GM06990 (cell line): ENCODE results near the gene GEMIN7.

Experiments
- DNase-seq: peaks from one replicate; pipeline ENCODE4 v3.0.0-alpha.2; 2011; ENCODE audit not compliant: insufficient read length; ENCODE audit errors: extremely low read depth
- H3K27me3 ChIP-seq: replicated peaks from 2 replicates; pipeline ENCODE4 v1.6.0; 2011; ENCODE audit warnings: low read length; ENCODE audit not compliant: control insufficient read depth, insufficient read depth
- H3K36me3 ChIP-seq: 2 replicates; pipeline ENCODE4 v1.5.1; 2011; ENCODE audit warnings: low read length; ENCODE audit not compliant: control insufficient read depth, insufficient read depth
- H3K4me3 ChIP-seq: replicated peaks from 2 replicates; pipeline ENCODE4 v1.5.1; 2011; ENCODE audit warnings: low read depth, mild to moderate bottlenecking, control low read depth, low read length
- TF ChIP-seq, protein P1 (sequence below): IDR thresholded peaks from 2 replicates; pipeline ENCODE4 v1.5.1; 2011; ENCODE audit warnings: low read length, control low read depth, mild to moderate bottlenecking, inconsistent platforms; ENCODE audit not compliant: insufficient read depth, poor library complexity, severe bottlenecking

The GEMIN7 gene

DNA sequence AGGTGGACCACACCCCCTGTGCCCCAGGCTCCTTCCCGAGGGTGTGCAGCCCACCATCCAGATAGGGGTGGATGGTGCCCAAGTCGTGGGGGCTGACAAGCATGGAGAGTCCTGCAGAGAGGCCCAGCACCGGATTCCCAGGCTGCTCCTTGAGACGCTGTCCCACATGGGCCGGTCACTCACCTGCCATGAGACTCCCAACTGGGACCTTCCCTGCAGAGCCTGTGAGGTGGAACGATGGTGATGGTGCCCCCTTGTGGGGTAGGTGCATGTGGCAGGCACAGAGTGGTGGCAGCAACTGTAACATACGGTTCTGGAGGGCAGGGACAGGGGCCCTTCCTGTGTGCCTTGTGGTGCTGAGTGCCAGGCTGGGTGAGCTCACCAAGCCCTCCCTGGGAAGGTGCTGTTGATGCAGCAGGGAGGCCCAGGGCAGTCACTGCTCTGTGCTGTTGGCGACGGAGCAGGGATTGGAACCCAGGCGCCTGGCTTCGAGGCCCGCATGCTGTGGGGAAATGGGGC lies 47.0 kb downstream of the GEMIN7 start:
- H3K36me3 ChIP-seq, result peaks cover 2% of the 10 kb centered on the region; the same call in 1 of the 2 replicates
- peak; percentile 52 for DNase-seq
- H3K4me3 ChIP-seq, result no peak overlapping the region
- TF ChIP-seq, protein P1, sequence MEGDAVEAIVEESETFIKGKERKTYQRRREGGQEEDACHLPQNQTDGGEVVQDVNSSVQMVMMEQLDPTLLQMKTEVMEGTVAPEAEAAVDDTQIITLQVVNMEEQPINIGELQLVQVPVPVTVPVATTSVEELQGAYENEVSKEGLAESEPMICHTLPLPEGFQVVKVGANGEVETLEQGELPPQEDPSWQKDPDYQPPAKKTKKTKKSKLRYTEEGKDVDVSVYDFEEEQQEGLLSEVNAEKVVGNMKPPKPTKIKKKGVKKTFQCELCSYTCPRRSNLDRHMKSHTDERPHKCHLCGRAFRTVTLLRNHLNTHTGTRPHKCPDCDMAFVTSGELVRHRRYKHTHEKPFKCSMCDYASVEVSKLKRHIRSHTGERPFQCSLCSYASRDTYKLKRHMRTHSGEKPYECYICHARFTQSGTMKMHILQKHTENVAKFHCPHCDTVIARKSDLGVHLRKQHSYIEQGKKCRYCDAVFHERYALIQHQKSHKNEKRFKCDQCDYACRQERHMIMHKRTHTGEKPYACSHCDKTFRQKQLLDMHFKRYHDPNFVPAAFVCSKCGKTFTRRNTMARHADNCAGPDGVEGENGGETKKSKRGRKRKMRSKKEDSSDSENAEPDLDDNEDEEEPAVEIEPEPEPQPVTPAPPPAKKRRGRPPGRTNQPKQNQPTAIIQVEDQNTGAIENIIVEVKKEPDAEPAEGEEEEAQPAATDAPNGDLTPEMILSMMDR, result peak; percentile 87
- no peaks in the 10 kb centered on the region for H3K27me3 ChIP-seq

DNA sequence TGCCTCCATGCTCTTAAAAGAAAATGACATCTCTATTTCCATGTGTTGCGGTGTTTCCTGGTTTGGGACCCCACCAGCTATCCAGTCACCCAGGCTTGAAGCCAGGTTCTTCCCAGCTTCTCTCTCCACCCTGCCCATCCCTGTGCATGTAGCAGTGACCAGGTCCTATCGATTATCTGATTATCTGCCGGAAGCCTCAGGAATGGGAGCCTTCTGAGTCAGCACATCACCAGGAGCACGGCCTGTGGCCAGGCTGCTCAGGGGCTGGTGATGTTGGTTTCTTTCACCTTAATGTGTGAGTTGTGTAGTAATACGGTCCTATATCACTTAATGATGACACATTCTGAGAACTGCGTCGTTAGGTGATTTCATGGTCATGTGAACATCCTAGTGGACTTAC lies 47.6 kb downstream of the GEMIN7 start:
- Histone ChIP-seq H3K4me3 (no peak overlapping the region), H3K27me3 (no peaks in the 10 kb centered on the region), H3K36me3 (peaks cover 2% of the 10 kb centered on the region; the same call in 1 of the 2 replicates)
- TF ChIP-seq, protein P1, result no peak
- no peak for DNase-seq

DNA sequence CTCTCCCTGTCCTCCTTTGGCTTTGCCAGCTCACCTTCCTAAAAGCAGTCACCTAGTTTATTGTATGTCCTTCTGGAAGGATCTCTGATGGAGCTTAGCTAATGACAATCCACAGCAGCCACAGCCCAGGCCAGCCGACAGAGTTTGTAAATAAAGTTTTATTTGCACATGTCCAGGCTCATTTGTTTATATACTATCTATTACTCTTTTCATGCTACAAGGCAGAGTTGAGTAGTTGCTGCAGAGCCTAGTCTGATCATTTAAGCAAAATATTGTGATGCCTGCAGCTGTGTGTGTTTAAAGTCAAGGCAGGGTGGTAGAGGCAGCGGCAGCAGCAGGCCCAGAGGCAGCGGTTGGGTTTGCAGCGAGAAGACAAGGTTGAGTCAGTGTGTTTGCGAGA lies 49.1 kb downstream of the GEMIN7 start:
- TF ChIP-seq, protein P1, result no peak
- no peak overlapping the region for H3K4me3 ChIP-seq
- DNase-seq, result no peak

DNA sequence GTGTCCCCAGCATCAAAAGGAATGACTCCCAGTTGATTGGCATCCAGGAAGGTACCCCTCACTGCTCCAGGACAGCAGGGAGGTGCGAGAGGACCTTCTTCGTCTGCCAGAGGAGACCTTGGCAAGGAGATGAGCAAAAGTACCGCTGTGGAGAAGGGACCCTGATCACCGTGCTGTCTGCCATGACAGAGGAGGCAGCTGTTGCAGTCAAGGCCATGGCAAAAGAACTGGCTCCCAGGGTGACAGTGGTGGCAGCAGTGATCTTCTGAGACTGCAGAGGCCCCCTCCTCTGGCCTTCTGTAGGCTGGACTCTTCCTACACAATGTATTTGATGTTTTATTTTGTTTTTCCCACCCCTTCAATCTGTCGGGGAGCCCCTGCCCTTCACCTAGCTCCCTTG lies 49.7 kb downstream of the GEMIN7 start:
- no peak overlapping the region for H3K4me3 ChIP-seq
- TF ChIP-seq, protein P1, result no peak
- no peak for DNase-seq

More for the DNA sequence above, 49.1 kb downstream of the GEMIN7 start:
- H3K36me3 ChIP-seq, result peaks cover 2% of the 10 kb centered on the region; the same call in 1 of the 2 replicates
- no peaks in the 10 kb centered on the region for H3K27me3 ChIP-seq

DNA sequence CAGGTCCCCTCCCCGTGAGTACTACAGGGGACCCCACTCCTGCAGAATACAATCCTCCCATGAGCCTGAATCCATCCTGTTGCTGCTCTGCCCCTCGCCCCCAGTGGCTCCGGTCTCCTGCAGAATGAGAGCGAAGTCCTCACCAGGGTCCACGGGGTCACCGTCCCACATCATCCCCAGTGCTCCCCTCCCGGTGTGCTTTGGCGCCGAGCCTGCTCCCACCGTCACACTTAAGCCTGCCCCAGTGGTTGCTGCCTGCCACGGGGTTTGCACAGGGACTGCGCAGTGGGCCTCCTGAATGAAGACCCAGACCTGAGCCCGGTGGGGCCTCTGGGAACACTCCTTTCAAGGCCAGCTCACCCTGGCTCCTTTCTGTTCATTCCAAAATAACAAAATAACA lies 51.2 kb downstream of the GEMIN7 start:
- Histone ChIP-seq H3K36me3 (peaks cover 2% of the 10 kb centered on the region; the same call in 1 of the 2 replicates), H3K27me3 (no peaks in the 10 kb centered on the region), H3K4me3 (no peak overlapping the region)
- TF ChIP-seq, protein P1, result no peak
- no peak for DNase-seq

More for the DNA sequence above, 49.7 kb downstream of the GEMIN7 start:
- Histone ChIP-seq H3K27me3 (no peaks in the 10 kb centered on the region), H3K36me3 (peaks cover 2% of the 10 kb centered on the region; the same call in 1 of the 2 replicates)
